NCI-H1694 (cell line): ENCODE measurements around the gene IGFN1.
"Not testable (repeated sequence)": the region's sequence is repeated elsewhere in the genome, so short reads cannot be mapped to it uniquely, and the experiment has no call there.

Source experiments
- DNase-seq: peaks from one replicate; lab custom pipeline; 2025; lab: John Stamatoyannopoulos, UW

The IGFN1 gene

GRCh38 chr1:201190624-201191051 lies at the start of gene IGFN1:
Gene IGFN1, plus strand, starts transcription at chr1:201190824. Its CDS starts 2,470 bp downstream, at chr1:201193294.
- DNase-seq, result no peak

DNA sequence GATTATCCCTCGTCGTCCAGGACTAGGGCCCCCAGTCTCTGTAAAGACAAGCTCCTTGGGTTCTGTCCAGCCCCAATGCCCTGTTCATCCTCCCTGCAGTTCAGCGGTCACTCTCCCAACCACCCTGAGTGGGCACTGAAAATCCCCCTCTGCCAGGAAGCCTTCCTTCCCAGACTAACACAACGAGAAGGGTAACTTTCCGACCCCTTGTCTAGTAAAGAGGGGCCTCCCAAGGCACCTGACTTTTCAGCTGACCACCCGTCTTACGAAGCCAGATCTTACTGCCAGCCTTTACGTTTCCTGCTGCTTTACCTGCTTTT lies 49.7 kb upstream of the IGFN1 start:
- no peak for DNase-seq

DNA sequence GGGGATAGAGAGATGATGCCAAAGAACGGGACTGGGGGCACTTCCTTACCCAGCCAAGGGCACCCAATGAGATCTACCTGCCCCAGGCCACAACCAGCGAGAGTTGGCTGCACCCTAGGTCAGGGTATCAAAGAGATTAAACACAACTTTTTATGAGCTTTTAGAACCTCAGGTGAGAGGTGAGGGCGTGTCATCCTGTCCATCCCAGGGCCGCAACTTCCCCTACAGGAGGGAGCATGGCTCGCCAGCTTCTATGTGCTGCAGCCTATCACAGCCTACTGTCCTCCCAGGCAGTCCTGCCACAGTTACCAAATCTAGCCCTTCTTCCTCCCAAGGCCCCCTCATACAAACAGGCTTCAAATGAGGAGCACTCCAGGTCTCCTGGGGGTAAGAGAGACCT lies 49.2 kb upstream of the IGFN1 start:
- no peak for DNase-seq

DNA sequence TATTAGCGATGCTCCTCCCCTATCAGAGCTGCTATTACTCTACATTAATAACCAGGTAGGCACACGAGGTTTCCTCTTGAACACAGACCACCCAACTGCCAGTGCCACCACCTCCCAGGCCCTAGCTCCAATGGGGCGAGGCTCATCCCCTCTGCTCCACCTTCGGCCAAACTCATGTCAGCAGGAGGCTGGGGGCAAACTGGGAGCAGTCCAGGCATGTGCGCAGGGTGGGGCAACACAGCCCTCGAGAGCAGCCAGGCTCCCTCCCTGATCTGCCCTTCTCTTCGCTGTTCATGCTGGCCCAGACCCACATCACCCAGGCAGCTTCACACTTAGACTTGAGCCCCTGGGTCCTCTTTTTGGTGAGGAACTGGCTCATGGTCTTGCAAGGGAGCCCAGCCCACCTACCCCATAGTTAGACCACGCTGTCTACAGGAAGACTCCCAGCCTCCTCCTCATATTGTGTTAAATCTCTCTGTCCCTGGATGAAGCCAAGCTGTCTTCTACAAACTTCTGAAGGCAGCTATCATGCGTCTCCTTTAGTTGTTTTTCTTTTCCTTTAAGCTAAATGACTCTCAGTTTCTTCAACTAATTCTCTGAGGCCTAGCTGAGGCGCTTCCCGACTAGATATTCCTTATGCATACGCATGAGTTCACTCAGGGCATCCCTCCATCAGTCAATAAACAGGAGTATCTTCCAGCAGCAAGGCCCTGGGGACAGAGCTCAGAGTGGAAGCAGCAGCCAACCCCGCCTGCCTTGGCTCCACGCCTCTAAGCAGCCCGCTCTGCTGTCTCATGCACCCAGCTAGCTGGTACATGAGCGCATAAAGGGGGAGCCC lies 48.4 kb upstream of the IGFN1 start:
- DNase-seq, result peak; percentile 32

GRCh38 chr1:201142849-201143725 lies 47.5 kb upstream of the IGFN1 start:
- DNase-seq, result no peak

- no peak for DNase-seq
These were observed 46.6 kb upstream of the IGFN1 start for GRCh38 chr1:201143726-201144635.

DNA sequence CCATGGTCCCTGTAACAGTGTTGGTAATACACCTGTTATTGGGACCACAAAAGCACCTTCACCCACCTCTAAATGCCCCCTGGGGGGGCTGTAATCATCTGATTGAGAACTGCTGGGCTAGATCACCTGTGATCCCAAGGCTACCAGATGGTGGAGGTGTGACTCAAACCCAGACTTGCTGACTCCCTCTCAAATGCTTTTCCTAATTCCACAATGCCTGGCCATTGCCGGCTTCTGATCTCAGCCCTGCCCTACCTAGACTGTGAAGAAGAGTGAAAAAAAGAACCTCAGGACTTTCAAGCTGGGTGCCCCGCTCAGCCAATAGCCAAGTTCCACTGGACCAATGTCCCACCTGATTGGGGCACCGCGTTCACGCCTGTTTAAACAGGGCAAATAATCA lies 45.9 kb upstream of the IGFN1 start:
- no peak for DNase-seq

GRCh38 chr1:201145132-201145531 lies 45.5 kb upstream of the IGFN1 start:
- no peak for DNase-seq

GRCh38 chr1:201145816-201146215 lies 44.8 kb upstream of the IGFN1 start:
- DNase-seq, result no peak

- DNase-seq, result no peak
These were observed 43.8 kb upstream of the IGFN1 start for GRCh38 chr1:201146626-201147390.

DNA sequence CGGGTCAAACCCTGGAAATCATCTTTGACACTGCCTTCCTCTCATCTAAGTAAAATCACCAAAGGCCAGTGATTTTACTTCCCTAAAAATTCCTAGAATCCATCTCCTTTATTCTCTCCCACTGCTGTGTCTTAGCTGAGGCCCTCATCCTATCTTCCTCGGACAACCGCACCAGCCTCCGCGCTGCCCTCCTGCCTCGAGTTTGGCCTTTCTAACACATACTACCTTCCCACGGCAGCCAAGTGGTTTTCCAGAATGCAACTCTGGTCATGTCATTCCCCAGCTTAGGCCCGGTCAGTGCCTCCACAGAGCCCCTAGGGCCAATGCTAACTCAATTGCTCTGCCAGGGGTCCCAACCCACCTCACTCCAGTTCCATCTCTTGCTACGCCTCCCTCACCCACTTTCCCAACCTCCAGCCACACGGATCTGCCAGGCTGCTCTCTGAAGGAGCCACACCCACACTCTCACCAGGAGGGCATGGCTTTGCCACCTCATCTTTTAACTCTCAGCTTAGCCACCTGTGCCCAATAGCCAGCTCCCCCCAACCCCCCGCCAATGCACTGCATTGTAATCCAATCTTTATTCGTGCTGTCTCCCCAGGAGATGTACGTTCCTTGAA lies 43.1 kb upstream of the IGFN1 start:
- no peak for DNase-seq

DNA sequence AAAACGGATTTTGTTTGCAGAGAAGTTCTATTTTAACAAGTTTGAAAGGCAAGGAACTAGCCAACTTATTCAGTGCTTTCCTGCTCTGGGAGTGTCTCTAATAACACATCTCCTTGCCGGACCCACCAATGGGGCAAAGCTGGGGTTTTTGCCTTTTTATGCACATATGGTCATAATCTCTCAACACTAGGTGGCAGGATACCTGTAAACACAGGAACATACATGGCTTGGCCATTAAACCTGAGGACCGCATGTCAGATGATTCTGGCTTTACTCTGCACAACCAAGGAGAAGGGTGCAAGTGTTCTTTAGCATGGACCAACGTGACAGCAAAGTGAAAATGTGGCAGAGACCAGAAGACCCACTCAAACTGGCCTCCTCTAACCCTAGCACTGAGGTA lies 41.2 kb upstream of the IGFN1 start:
- peak; percentile 37 for DNase-seq

- DNase-seq, result peak; percentile 50
These were observed 36.9 kb upstream of the IGFN1 start for GRCh38 chr1:201153474-201154388.

DNA sequence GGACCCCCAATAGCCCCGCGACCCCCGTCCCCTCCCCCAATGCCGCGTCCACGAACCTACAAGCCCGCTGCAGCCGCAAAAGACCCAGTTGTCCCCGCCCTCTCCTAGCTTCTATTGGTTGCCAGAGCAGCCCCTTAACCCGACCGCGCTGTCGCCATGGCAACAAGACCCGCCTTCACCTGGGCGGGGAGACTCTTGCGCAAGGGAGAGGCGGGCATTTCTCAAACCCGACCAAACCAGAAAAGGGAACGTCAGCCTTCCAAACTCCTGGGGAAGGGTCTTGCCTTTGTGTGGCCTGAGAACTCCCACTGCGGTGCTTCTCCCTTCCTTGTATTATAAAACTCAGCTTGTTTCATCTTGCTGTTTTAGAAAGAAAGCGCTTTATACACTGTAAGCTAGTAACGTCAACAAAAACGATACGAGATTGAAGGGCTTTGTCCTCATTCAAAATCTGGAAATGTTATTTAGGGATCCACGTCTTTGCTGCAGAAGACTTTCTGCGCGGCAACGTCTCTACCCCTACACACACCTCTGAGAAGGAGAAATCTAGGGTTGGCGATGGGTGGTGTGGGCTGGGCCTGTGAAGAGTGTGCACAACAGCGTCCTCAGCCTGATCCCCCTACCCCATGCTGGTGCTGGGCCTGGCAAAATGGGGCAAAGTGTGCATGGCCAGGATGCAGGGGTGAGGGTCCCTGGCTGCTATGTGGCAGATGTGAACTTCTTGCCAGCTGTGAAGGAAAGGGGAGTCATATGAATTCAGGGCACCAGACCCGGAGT lies 36.0 kb upstream of the IGFN1 start, which contains the start of gene TMEM9:
Gene TMEM9 (minus strand): TSS at position 86 of the 777 bp plus-strand sequence. CDS start 551 bp downstream, outside the sequence.
- DNase-seq, result peak; percentile 98

DNA sequence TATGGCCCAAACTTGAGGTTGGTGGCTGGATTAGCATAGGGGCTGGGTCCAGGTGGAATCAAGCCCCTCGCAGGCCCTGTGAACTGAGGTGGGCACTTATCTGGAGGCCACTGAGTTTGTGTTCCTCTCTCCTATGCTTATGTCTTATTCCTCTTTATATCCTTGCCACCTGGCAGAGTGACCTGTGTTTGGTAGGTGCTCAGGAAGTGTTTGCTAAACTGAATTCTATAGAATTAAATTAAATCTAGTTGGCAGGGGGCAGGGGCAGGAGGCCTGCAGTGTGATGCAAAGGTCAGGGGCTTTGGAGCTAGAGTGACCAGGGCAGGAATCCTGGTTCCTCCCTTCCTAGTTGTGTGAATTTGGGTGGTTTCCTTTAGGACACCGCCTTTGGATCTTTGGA lies 35.3 kb upstream of the IGFN1 start:
- DNase-seq, result no peak

- no peak for DNase-seq
These were observed 34.3 kb upstream of the IGFN1 start for GRCh38 chr1:201156346-201156745.

DNA sequence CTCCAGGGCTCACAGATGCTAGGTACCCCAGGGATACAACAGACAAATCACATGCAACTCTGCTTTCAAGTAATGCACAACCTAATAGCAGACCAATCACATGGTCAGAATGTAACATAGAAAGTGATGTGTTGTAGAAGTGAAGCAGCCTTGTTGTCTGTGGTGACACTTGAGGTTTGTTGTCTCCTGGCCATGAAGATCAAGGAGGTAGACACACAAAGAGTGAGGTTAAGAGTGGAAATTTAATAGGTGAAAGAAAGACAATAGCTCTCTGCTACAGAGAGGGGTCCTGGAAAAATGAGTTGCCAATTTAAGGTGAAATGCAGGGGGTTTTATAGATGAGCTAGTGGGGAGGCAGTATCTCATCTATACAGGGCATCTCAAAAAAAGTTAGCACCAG lies 33.8 kb upstream of the IGFN1 start:
- no peak for DNase-seq

DNA sequence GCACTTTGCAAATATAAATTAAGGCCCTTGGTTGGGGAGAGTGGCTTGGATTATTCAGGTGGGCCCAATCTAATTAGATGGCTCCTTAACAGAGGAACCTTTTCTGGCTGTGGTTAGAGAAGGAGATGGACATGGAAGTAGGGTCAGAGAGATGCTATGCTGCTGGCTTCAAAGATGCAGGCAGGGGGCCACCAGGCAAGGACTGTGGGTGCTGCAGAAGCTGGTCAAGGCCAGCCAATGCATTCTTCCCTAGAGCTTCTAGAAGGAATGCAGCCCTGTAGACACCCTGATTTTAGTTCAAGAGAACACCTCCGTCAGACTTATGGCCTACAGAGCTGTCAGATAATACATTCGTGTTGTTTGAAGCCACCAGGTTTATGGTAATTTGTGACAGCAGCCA lies 32.7 kb upstream of the IGFN1 start:
- no peak for DNase-seq

- not testable (repeated sequence) for DNase-seq
These were observed 27.6 kb upstream of the IGFN1 start for GRCh38 chr1:201163036-201163435.
